ENCODE results near the gene TREML4.

The TREML4 gene

DNA sequence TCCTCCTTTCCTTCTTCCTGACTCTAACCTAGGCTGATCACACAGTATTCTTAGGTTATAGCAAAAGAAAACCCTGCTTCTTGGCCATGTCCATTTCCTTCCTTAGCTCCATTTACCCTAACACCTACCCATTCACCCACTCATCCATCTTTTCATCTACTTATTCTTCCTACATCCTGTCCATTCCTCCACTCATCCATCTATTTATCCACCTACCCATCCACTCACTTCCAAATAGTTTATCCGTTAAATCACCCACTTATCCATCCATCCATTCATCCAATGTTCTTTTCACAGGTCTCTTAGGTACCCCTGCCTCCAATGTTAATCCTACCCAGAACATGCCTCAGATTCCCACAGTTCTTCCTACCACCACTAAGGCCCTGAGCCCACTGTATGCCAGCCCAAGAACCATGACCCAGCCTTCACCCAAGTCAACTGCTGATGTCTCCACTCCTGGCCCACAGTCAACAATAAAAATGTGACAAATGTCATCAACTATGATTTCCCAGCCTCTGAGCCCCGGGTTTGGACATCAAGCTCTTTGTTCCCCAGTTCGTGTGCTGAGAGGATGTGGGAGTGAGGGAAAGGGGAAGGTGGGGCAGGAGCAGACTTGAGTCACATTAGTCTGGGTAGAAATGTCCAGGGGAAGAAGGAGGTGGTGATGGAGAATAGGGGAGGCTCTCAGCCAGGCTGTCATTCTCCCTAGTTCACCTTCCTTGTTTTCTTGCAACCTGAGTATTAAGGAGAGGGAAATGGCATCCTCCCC is 24.4 kb downstream of the TREML4 start:
- no peak for DNase-seq

- DNase-seq: no peak
Measured at GRCh38 chr6:41255110-41255509, 27.0 kb downstream of the TREML4 start.

- no peak for DNase-seq
Measured at GRCh38 chr6:41255638-41256246, 27.6 kb downstream of the TREML4 start.

GRCh38 chr6:41256383-41256782 is 28.2 kb downstream of the TREML4 start:
- no peak for DNase-seq

DNA sequence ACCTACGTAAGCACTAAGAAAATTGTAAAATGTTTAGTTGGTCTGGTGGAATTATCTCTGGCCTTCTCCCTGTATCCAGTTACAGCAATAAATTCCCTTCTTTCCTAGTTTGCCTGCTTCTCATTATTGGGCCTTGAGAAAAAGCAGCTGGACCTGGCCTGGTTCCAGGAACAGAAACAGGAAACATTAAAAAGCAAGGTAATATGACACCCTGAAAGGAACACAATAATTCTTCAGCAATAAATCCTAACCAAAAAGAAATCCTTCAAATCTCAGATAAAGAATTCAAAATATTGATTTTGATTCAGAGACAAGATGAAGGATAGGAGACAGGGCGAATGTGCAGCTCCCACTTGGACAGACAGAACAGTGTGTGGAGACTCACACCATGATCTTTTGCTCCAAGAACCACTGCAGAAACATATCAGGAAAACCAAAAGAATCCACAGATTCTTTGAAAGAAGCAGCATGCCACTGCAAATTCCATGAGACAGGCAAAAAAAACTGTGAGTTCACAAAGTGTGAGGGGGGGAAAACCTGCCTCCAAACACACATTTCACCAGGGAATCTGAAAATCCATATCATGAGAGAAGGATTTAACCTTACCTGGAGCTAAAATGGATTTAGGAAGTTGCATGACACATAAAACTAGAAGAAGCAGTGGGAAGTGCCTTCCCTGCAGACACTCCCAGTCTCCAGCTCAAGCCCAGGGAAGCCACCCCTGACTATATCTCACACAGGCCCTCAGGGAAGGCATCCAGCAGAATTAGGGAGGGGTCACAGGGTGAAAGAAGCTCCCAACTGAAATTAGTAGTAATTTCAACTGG is 29.4 kb downstream of the TREML4 start:
- DNase-seq: no peak

GRCh38 chr6:41258196-41258493 is 30.0 kb downstream of the TREML4 start:
- DNase-seq: no peak

GRCh38 chr6:41262401-41262800 is 34.3 kb downstream of the TREML4 start:
- no peak for DNase-seq

DNA sequence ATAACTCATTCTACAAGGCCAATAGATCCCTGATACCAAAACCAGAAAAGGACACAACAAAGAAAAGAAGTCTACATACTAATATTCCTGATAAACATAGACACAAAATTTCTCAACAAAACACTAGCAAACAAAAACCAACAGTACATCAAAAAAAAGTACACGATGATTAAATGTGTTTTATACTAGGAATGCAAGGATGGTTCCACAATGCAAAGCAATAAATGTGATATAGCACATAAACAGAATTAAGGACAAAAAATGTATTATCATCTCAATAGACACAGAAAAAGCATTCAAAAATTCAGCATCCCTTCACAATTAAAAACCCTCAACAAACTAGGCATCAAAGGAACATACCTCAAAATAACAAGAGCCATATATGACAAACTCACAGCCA is 35.1 kb downstream of the TREML4 start:
- no peak for DNase-seq

GRCh38 chr6:41266541-41266940 is 38.4 kb downstream of the TREML4 start:
- no peak for DNase-seq

- no peak for DNase-seq
Measured at GRCh38 chr6:41268478-41268877, 40.3 kb downstream of the TREML4 start.

DNA sequence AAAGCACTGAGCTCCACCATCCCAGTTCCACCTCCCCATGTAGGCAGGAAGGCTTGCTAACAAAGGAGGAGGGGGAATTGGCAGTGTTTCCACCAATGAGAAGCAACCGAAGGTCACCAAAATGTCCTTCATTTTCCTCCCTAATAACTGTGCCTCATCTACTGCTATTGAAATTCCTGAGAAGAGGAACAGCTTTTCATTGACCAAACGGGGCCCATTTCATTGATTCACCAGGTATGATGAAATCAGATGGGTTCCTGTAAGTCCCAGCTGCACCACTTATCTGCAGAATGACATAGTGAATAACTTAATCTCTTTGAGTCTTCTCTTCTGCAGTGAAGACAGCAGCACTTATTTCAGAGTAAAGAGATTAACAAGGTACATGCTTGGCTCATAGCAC is 41.0 kb downstream of the TREML4 start:
- DNase-seq: no peak

- DNase-seq: no peak
Measured at GRCh38 chr6:41269716-41270115, 41.6 kb downstream of the TREML4 start.

DNA sequence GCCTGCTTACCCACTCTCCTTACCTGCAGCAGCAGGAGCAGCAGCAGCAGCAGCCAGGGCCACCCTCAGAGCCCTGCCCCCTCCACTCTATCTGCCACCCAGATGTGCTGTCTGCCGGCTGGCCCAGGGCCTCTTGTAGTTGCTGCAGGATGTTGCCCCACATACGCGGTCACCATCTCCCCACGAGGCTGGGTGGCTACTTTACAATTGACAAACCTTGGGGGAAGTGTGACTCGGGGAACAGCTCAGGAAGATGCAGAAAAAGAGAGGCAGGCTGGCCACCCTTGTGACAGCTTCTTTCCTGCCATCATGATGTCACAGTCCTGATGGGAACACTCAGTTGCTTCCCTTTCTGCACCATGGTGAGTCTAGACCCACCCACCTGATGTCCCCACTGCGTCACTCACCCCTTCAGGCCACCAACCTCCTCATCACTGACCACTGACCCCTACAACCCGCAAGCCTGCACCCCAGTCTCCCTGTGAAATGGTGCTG is 43.8 kb downstream of the TREML4 start:
- DNase-seq: peak in 11 of 56 donors; percentile 12 to 59 (median 27)

GRCh38 chr6:41272591-41273240 is 44.6 kb downstream of the TREML4 start:
- no peak for DNase-seq

GRCh38 chr6:41273714-41274113 is 45.6 kb downstream of the TREML4 start:
- no peak for DNase-seq

DNA sequence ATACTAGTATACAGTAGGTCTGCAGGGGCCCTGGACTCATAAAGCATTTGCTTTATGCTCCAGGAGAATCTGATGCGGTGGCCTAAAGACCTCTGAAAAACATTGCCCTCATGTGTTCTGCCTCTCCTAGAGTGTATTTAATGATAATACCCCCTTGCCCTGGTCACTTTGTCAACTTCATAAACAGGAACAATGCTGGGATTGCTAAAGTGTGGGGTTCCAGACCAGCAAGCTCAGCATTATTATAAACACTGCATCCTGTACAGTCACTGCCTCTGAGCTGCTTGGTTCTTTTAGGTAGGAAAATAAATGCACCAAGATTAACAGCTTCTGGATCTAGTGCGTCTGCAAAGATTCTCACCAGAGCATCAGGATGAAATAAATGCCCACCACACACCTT is 46.1 kb downstream of the TREML4 start:
- no peak for DNase-seq

DNA sequence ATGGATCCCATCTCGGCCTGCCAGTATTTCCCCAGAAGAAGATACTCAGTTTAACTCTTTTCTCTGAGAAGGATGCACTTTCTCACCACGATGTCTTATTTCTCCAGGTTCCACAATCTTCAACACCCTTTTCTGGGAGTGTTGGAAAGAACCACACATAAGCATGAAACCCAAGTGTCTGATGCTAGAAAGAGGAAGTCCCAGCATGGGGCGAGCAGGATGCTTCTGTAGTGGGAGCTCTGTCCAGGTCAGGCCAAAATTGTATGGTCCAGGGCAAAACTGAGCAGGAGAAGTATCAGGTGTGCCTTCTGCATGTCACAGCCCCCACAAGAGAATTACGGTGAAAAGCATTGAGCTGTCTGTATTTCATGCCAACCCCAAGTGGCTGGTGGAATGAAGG is 47.3 kb downstream of the TREML4 start:
- DNase-seq: no peak

GRCh38 chr6:41277605-41278004 is 49.5 kb downstream of the TREML4 start:
- DNase-seq: no peak

- DNase-seq: peak in 1 of 56 donors; percentile 35
Measured at GRCh38 chr6:41278699-41279405, 50.7 kb downstream of the TREML4 start.

DNA sequence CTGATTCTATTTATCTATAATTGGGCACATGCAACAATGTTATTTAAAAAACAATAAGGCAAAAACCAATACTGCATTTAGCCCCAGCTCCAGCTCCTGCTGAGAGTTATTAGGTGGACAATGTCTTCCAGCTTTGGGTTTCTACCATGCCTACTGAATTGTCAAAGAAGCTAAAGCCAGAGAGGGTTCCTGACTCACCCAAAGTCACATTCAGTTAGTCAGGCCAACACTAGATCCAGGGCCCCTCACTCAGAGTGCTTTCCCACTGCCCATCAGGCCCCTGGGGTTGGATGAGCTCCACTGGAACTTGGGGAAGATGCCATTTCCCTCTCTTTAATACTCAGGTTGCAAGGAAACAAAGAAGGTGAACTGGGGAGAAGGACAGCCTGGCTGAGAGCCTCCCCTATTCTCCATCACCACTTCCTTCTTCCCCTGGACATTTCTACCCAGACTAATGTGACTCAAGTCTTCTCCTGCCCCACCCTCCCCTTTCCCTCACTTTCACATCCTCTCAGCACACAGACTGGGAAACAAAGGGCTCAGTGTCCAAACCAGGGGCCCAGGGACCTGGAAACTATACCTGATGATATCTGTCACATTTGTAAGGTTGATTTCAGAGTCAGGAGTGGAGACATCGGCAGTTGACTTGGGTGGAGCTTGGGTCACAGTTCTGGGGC is 52.4 kb downstream of the TREML4 start:
- DNase-seq: no peak

- DNase-seq: no peak
Measured at GRCh38 chr6:41283600-41283999, 55.5 kb downstream of the TREML4 start.
